GM12874 (cell line): ENCODE results near the gene ZNF358.

Source experiments
- CTCF ChIP-seq: IDR thresholded peaks from 2 replicates; pipeline ENCODE4 v1.5.1; 2011; ENCODE audit warnings: low read depth, mild to moderate bottlenecking, control low read depth, low read length, moderate library complexity; ENCODE audit not compliant: insufficient read depth

ZNF358 gene

GRCh38 chr19:7535047-7535997 is 19.4 kb downstream of the ZNF358 start, which contains the start of gene PNPLA6:
Gene PNPLA6 (plus strand): TSS chr19:7535717. CDS start chr19:7535789, 72 bp downstream.
- no peak for TF ChIP-seq CTCF

GRCh38 chr19:7535998-7536695 is 20.2 kb downstream of the ZNF358 start:
- TF ChIP-seq CTCF = no peak

GRCh38 chr19:7539827-7540425 is 24.0 kb downstream of the ZNF358 start:
- no peak for TF ChIP-seq CTCF

- no peak for TF ChIP-seq CTCF
Measured at GRCh38 chr19:7540761-7541474, 25.0 kb downstream of the ZNF358 start.

GRCh38 chr19:7541475-7541824 is 25.5 kb downstream of the ZNF358 start:
- no peak for TF ChIP-seq CTCF

GRCh38 chr19:7541828-7542443 is 26.0 kb downstream of the ZNF358 start:
- no peak for TF ChIP-seq CTCF
